Adrenal gland (tissue), 5 donors: ENCODE results near the gene FBRSL1.

Experiments used
- CTCF ChIP-seq, 6 experiments: fragments of 450-650 bp in 4 of 6; fragments of 200-600 bp in 2 of 6; sonication (generic) in 1 of 6; IDR thresholded peaks; 1 replicate in 5 of 6; 2 replicates in 1 of 6; pipeline versions ENCODE4 v1.5.1 to v1.8.0; 2016 to 2021; ENCODE audit warnings: antibody characterized with exemption in 6 of 6, mild to moderate bottlenecking in 2 of 6, moderate library complexity in 1 of 6
- POLR2A ChIP-seq, 2 donors: fragments of 450-650 bp; IDR thresholded peaks; one replicate each; pipeline ENCODE4 v1.6.1; 2017; ENCODE audit warnings: antibody characterized with exemption in 2 of 2, mild to moderate bottlenecking in 2 of 2, moderate library complexity in 1 of 2
- donor health status: DM: no; HTN: no; CAD: no.

GRCh38 chr12:132444283-132444682, 45.7 kb upstream of the FBRSL1 start:
- TF ChIP-seq CTCF (IDR thresholded peaks at IDR 0.05) (no peak), POLR2A (IDR thresholded peaks at IDR 0.05) (no peak)
